NB4 (cell line): ENCODE measurements around the gene MLLT6.

ENCODE experiments used
- MYC ChIP-seq: IDR thresholded peaks from 2 replicates; pipeline ENCODE4 v1.6.1; 2011; ENCODE audit warnings: low read depth, low read length
- POLR2A ChIP-seq: IDR thresholded peaks from 2 replicates; pipeline ENCODE4 v1.6.1; 2011; ENCODE audit warnings: mild to moderate bottlenecking; ENCODE audit not compliant: insufficient read length; ENCODE audit errors: extremely low read depth
- TF ChIP-seq, protein P1 (sequence below): IDR thresholded peaks from one replicate; pipeline ENCODE4 v1.5.1; 2012; ENCODE audit warnings: low read depth, low read length

DNA sequence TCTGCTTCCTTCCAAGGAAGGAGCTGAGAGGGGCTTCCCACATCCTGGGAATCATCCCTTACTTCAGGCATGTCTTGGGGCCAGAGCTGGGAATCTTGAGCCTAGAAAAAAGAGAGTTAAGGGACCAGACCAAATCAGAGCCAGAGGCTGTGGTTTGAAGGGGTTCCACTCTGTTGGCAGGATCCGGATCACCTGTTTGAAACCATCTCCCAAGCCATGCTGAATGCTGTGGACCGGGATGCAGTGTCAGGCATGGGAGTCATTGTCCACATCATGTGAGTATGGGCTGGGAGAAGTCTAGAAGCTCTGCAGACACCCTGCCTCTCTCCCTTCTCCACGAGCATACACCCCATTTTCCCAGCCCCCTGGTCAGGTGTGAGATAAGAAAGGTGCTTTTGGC is 57.2 kb downstream of the MLLT6 start:
- TF ChIP-seq, protein P1, sequence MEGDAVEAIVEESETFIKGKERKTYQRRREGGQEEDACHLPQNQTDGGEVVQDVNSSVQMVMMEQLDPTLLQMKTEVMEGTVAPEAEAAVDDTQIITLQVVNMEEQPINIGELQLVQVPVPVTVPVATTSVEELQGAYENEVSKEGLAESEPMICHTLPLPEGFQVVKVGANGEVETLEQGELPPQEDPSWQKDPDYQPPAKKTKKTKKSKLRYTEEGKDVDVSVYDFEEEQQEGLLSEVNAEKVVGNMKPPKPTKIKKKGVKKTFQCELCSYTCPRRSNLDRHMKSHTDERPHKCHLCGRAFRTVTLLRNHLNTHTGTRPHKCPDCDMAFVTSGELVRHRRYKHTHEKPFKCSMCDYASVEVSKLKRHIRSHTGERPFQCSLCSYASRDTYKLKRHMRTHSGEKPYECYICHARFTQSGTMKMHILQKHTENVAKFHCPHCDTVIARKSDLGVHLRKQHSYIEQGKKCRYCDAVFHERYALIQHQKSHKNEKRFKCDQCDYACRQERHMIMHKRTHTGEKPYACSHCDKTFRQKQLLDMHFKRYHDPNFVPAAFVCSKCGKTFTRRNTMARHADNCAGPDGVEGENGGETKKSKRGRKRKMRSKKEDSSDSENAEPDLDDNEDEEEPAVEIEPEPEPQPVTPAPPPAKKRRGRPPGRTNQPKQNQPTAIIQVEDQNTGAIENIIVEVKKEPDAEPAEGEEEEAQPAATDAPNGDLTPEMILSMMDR = no peak
- TF ChIP-seq MYC = no peak
- no peak for TF ChIP-seq POLR2A
